ENCODE data around the gene EIF5A.

The EIF5A gene

GRCh38 chr17:7284911-7285310, 22.5 kb upstream of the EIF5A start:
- in situ Hi-C loops (cut with MboI; ENCODE audit: low sequenced_read_pairs), result no loop called here

- in situ Hi-C loops (cut with MboI; ENCODE audit: low sequenced_read_pairs), result no loop called here
These were observed 21.7 kb upstream of the EIF5A start for GRCh38 chr17:7285679-7286078.

GRCh38 chr17:7289256-7290032, 18.0 kb upstream of the EIF5A start:
- in situ Hi-C loops (cut with MboI; ENCODE audit: low sequenced_read_pairs), result no loop called here

GRCh38 chr17:7290166-7290565, 17.3 kb upstream of the EIF5A start:
- in situ Hi-C loops (cut with MboI; ENCODE audit: low sequenced_read_pairs), result no loop called here

GRCh38 chr17:7290685-7291084, 16.7 kb upstream of the EIF5A start:
- in situ Hi-C loops (cut with MboI; ENCODE audit: low sequenced_read_pairs), result no loop called here

GRCh38 chr17:7292194-7292593, 15.2 kb upstream of the EIF5A start:
- in situ Hi-C loops (cut with MboI; ENCODE audit: low sequenced_read_pairs), result no loop called here

GRCh38 chr17:7292729-7293128, 14.7 kb upstream of the EIF5A start:
- in situ Hi-C loops (cut with MboI; ENCODE audit: low sequenced_read_pairs), result no loop called here

GRCh38 chr17:7293159-7293558, 14.3 kb upstream of the EIF5A start:
- in situ Hi-C loops (cut with MboI; ENCODE audit: low sequenced_read_pairs), result no loop called here

- in situ Hi-C loops (cut with MboI; ENCODE audit: low sequenced_read_pairs), result no loop called here
These were observed 13.4 kb upstream of the EIF5A start for GRCh38 chr17:7293816-7294613.

- in situ Hi-C loops (cut with MboI; ENCODE audit: low sequenced_read_pairs), result no loop called here
These were observed 12.7 kb upstream of the EIF5A start, which contains the start of gene YBX2 for GRCh38 chr17:7294614-7295153. TSS of gene YBX2 (minus strand) at chr17:7294639. CDS start at chr17:7294500, 139 bp downstream.

- in situ Hi-C loops (cut with MboI; ENCODE audit: low sequenced_read_pairs), result no loop called here
These were observed 11.9 kb upstream of the EIF5A start for GRCh38 chr17:7295230-7296180.

- in situ Hi-C loops (cut with MboI; ENCODE audit: low sequenced_read_pairs), result no loop called here
These were observed 11.1 kb upstream of the EIF5A start for GRCh38 chr17:7296189-7296861.

- in situ Hi-C loops (cut with MboI; ENCODE audit: low sequenced_read_pairs), result no loop called here
These were observed 3.2 kb upstream of the EIF5A start for GRCh38 chr17:7304179-7304578.

- in situ Hi-C loops (cut with MboI; ENCODE audit: low sequenced_read_pairs), result no loop called here
These were observed 527 bp downstream of the EIF5A start for GRCh38 chr17:7307686-7308624.

- in situ Hi-C loops (cut with MboI; ENCODE audit: low sequenced_read_pairs), result no loop called here
These were observed 1.4 kb downstream of the EIF5A start for GRCh38 chr17:7308625-7309433.

- in situ Hi-C loops (cut with MboI; ENCODE audit: low sequenced_read_pairs), result no loop called here
These were observed 2.2 kb downstream of the EIF5A start for GRCh38 chr17:7309628-7310027.

- in situ Hi-C loops (cut with MboI; ENCODE audit: low sequenced_read_pairs), result no loop called here
These were observed 3.8 kb downstream of the EIF5A start for GRCh38 chr17:7311110-7311705.
